PFSK-1 (cell line): ENCODE results near the gene SLC25A33.

Experiments used
- FOXP2 ChIP-seq: optimal IDR thresholded peaks from 2 replicates; pipeline ENCODE3; 2011; ENCODE audit warnings: borderline replicate concordance, control low read depth, inconsistent platforms; ENCODE audit not compliant: insufficient read depth; ENCODE audit errors: extremely low read length, extremely low read depth
- POLR2AphosphoS5 ChIP-seq: IDR thresholded peaks from 2 replicates; pipeline ENCODE4 v1.6.1; 2012; ENCODE audit warnings: low read depth, mild to moderate bottlenecking, control low read depth, low read length, moderate library complexity
- REST ChIP-seq, 2 experiments: IDR thresholded peaks; 2 replicates each; pipeline versions ENCODE4 v1.6.1 to v1.8.0; 2011 to 2012; ENCODE audit warnings: low read depth in 2 of 2, low read length in 2 of 2, control low read depth in 1 of 2, inconsistent platforms in 1 of 2, mild to moderate bottlenecking in 1 of 2, moderate library complexity in 1 of 2; ENCODE audit not compliant: insufficient read depth in 1 of 2

- TF ChIP-seq REST (IDR thresholded peaks at IDR 0.05; ENCODE audit: insufficient read depth in 1 of 2, low read depth in 2 of 2, low read length in 2 of 2) (no peak), POLR2AphosphoS5 (no peak), FOXP2 (no peak)
Observed at GRCh38 chr1:9551984-9552383, 12.7 kb downstream of the SLC25A33 start.
